ENCODE measurements around the gene MGAT5.

GRCh38 chr2:134301928-134302260 lies 48.0 kb downstream of the MGAT5 start:
- no peak for TF ChIP-seq POLR2AphosphoS5 (IDR thresholded peaks at IDR 0.05)
- TF ChIP-seq EP300 (IDR thresholded peaks at IDR 0.05): no peak
- no peak for TF ChIP-seq POLR2A (IDR thresholded peaks at IDR 0.05)
- TF ChIP-seq, protein P1, sequence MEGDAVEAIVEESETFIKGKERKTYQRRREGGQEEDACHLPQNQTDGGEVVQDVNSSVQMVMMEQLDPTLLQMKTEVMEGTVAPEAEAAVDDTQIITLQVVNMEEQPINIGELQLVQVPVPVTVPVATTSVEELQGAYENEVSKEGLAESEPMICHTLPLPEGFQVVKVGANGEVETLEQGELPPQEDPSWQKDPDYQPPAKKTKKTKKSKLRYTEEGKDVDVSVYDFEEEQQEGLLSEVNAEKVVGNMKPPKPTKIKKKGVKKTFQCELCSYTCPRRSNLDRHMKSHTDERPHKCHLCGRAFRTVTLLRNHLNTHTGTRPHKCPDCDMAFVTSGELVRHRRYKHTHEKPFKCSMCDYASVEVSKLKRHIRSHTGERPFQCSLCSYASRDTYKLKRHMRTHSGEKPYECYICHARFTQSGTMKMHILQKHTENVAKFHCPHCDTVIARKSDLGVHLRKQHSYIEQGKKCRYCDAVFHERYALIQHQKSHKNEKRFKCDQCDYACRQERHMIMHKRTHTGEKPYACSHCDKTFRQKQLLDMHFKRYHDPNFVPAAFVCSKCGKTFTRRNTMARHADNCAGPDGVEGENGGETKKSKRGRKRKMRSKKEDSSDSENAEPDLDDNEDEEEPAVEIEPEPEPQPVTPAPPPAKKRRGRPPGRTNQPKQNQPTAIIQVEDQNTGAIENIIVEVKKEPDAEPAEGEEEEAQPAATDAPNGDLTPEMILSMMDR (IDR thresholded peaks at IDR 0.05): no peak
